ENCODE data around the gene PLCXD3. TPM values are rescaled to one million over a fixed set of nuclear protein-coding genes. Genes with fewer than 3 reads are reported as not detected.

The PLCXD3 gene
- total RNA-seq, 2 donors from 2014 or later, result not detected

GRCh38 chr5:41290810-41291209 lies 219.6 kb downstream of the PLCXD3 start:
- Mint-ChIP-seq H3K27ac (no peak overlapping the region), H3K9me3 (peaks cover 12 to 15% of the 10 kb centered on the region in 2 donors), H3K36me3 (no peaks in the 10 kb centered on the region)
- ATAC-seq, result no peak
- DNase-seq (ENCODE audit: low spot score in 2 of 2), result no peak

GRCh38 chr5:41289970-41290464 lies 220.4 kb downstream of the PLCXD3 start:
- Mint-ChIP-seq H3K27ac (no peak overlapping the region), H3K36me3 (no peaks in the 10 kb centered on the region), H3K9me3 (peaks cover 12 to 15% of the 10 kb centered on the region in 2 donors)
- ATAC-seq (no peak), DNase-seq (ENCODE audit: low spot score in 2 of 2) (no peak)

GRCh38 chr5:41286696-41287095 lies 223.7 kb downstream of the PLCXD3 start:
- Mint-ChIP-seq H3K27ac (no peak overlapping the region), H3K9me3 (peaks cover 12 to 15% of the 10 kb centered on the region in 2 donors), H3K36me3 (no peaks in the 10 kb centered on the region)
- DNase-seq (ENCODE audit: low spot score in 2 of 2) (no peak), ATAC-seq (no peak)

- ATAC-seq (no peak), DNase-seq (ENCODE audit: low spot score in 2 of 2) (no peak)
- H3K27ac Mint-ChIP-seq, result no peak overlapping the region
- no peaks in the 10 kb centered on the region for H3K36me3 Mint-ChIP-seq
- H3K9me3 Mint-ChIP-seq, result peaks cover 12 to 15% of the 10 kb centered on the region in 2 donors
These were observed 224.2 kb downstream of the PLCXD3 start for GRCh38 chr5:41286165-41286564.

DNA sequence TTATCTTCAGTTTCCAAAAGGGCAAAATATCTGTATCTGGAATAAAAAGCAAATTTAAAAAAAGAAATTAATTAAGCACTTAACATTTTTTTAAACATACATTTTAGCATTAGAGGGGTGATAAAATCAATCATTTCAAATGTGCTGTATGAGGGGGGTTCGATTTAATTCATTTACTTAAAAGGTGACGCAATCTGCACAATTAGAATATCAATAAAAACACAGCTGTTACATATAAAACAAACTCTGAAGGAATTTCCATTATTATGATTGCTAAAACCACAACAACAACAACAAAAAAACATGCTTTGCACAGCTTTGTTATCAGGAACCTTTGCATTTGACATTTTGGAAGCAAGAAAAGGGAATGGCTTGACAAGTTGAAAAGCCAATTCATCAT lies 225.5 kb downstream of the PLCXD3 start:
- H3K36me3 Mint-ChIP-seq, result no peaks in the 10 kb centered on the region
- no peak overlapping the region for H3K27ac Mint-ChIP-seq
- ATAC-seq (no peak), DNase-seq (ENCODE audit: low spot score in 2 of 2) (no peak)
- H3K9me3 Mint-ChIP-seq, result peaks cover 12 to 15% of the 10 kb centered on the region in 2 donors

DNA sequence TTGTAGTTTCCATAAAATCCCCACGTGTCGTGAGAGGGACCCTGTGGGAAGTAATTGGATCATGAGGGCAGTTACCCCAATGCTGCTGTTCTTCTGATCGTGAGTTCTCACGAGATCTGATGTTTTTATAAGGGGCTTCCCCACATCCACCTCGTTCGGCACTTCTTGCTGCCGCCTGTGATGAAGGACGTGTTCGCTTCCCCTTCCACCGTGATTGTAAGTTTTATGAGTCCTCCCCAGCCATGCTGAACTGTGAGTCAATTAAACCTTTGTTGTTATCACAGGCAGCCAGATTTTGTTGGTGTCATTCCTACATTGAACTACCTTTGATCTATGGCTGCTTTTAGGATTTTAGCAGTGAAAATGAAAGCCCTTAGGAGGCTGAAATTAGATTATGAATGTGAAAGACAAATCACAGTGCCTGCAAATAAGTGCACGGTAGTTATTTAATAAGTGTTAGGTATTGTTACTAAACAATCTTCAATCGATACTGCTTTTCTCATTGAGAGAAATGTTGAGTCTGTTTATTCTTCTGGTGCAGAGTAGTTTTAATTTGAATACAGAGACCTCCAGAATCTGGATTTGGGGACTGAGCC lies 229.1 kb downstream of the PLCXD3 start:
- no peak for ATAC-seq
- no peaks in the 10 kb centered on the region for H3K36me3 Mint-ChIP-seq

DNA sequence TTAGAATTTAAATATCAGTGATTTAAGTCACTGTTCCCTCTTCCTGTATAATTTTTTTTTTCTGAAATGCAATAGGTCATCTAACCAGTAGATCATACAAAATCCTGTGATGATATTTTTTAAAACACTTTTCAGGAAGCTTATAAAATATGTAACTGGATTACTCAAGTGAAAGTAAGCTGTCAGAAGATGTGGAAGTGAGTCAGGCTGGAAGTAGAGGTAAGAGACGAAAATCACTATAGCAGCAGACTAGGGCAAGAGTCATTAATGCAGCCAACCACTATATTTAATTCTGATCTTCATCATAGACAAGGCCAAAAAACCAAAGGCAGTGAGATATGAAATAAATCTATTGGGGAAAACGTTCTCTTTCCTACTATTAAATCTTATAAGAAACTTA lies 231.4 kb downstream of the PLCXD3 start:
- Mint-ChIP-seq H3K27ac (no peak overlapping the region), H3K9me3 (no peaks in the 10 kb centered on the region), H3K36me3 (no peaks in the 10 kb centered on the region)
- ATAC-seq (no peak), DNase-seq (ENCODE audit: low spot score in 2 of 2) (no peak)

More for the DNA sequence above, 229.1 kb downstream of the PLCXD3 start:
- Mint-ChIP-seq H3K9me3 (no peaks in the 10 kb centered on the region), H3K27ac (no peak overlapping the region)
- no peak for DNase-seq (ENCODE audit: low spot score in 2 of 2)

GRCh38 chr5:41277476-41278245 lies 232.7 kb downstream of the PLCXD3 start:
- no peaks in the 10 kb centered on the region for H3K9me3 Mint-ChIP-seq
- H3K27ac Mint-ChIP-seq, result no peak overlapping the region
- no peaks in the 10 kb centered on the region for H3K36me3 Mint-ChIP-seq
- ATAC-seq (no peak), DNase-seq (ENCODE audit: low spot score in 2 of 2) (no peak)

DNA sequence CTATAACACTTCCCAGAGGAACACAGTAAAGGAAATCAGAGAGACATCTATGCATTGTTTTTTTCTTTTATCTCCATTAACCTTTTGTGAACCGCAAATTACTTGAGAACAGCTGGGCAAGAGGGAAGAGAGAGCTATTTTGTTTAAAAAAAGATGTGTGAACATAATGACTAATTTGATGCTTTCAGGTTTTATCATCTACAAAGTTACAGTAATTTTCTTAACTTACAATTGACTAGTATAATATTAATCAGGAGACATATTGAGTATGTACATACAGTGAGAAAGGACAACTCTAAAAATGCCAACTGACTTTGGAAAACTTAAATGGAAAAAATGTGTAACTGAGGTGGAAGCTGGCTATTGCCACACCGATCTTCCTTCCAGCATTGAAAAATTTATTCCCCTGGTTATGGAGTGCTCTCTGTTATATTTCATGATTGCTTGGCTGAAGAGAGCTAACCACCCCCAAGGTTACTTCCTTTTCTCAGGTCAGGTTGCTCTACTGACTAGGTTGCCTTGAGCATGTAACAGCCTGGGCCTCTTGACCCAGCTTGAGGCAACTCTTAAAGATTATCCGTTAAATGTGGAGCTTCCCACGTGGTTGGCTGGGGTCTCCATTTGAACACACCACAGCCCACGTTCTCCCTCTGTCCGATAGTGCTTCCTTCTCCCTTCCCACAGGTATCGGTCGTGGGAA lies 234.4 kb downstream of the PLCXD3 start:
- no peaks in the 10 kb centered on the region for H3K9me3 Mint-ChIP-seq
- DNase-seq (ENCODE audit: low spot score in 2 of 2), result no peak
- ATAC-seq, result no peak
- no peak overlapping the region for H3K27ac Mint-ChIP-seq
- H3K36me3 Mint-ChIP-seq, result no peaks in the 10 kb centered on the region

GRCh38 chr5:41270423-41271251 lies 239.8 kb downstream of the PLCXD3 start:
- Mint-ChIP-seq H3K9me3 (no peaks in the 10 kb centered on the region), H3K36me3 (no peaks in the 10 kb centered on the region), H3K27ac (no peak overlapping the region)
- no peak for ATAC-seq
- DNase-seq (ENCODE audit: low spot score in 2 of 2), result no peak

GRCh38 chr5:41268894-41269293 lies 241.5 kb downstream of the PLCXD3 start:
- no peak for ATAC-seq
- no peak for DNase-seq (ENCODE audit: low spot score in 2 of 2)
- Mint-ChIP-seq H3K27ac (no peak overlapping the region), H3K36me3 (no peaks in the 10 kb centered on the region), H3K9me3 (no peaks in the 10 kb centered on the region)

DNA sequence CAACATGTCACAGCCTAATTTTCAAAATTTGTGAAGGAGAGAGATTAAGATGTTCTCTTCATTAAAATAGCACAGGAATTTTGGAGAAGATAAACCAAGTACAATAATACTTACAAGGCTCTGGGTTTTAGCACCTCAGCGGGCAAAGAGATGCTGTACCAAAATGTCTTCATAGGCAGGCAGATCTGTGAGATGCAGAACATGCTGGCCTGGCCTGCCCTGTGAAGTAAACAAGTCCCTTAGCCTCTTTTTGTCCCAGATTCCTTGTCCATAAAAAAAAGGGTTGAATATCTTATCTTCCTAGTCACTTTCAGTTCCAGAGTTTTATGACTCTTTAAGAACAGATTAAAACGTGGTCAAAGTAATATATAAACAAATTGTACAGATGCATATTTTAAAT lies 244.0 kb downstream of the PLCXD3 start:
- Mint-ChIP-seq H3K9me3 (no peaks in the 10 kb centered on the region), H3K27ac (no peak overlapping the region), H3K36me3 (no peaks in the 10 kb centered on the region)
- no peak for DNase-seq (ENCODE audit: low spot score in 2 of 2)
- ATAC-seq, result no peak

GRCh38 chr5:41264019-41264418 lies 246.4 kb downstream of the PLCXD3 start:
- no peak overlapping the region for H3K27ac Mint-ChIP-seq
- no peaks in the 10 kb centered on the region for H3K9me3 Mint-ChIP-seq
- DNase-seq (ENCODE audit: low spot score in 2 of 2) (no peak), ATAC-seq (no peak)
- H3K36me3 Mint-ChIP-seq, result no peaks in the 10 kb centered on the region

DNA sequence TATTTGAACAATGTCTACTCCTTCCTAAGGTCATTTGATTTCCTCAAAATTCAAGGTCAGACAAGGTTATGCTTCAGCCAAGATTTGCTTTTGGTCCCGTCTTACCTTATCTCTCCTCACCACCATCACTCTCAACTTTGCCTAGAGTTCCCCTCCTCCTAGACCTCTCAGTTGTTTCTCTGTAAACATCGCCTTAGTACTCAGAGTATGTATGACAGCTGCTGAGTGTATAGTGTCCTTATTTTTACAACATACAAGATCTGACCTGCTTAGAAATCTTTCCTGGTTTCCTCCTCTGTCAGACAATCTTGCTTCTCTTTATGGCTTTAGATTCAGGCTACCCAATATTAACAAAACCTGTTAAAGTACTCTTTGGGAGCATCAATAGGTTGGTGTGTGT lies 247.1 kb downstream of the PLCXD3 start:
- DNase-seq (ENCODE audit: low spot score in 2 of 2), result no peak
- no peak for ATAC-seq
- H3K9me3 Mint-ChIP-seq, result no peaks in the 10 kb centered on the region
- no peak overlapping the region for H3K27ac Mint-ChIP-seq
- H3K36me3 Mint-ChIP-seq, result no peaks in the 10 kb centered on the region

Measured in activated naive CD4-positive, alpha-beta T cell treated with anti-CD3 and anti-CD28 coated beads, Interleukin-2, amount 50 U/mL, for 72 hours (primary cell).